GM19328 (cell line): ENCODE results near the gene FRMD4A.
"Not testable (repeated sequence)": the region's sequence is repeated elsewhere in the genome, so short reads cannot be mapped to it uniquely, and the experiment has no call there.

Source experiments
- ATAC-seq: cut with Tn5 transposase; IDR thresholded peaks from one replicate; pipeline ENCODE4 v1.9.1; 2021; ENCODE audit warnings: mild to moderate bottlenecking, moderate library complexity; ENCODE audit not compliant: unreplicated experiment

Gene FRMD4A

GRCh38 chr10:13716081-13717071 is 614.3 kb downstream of the FRMD4A start:
- no peak for ATAC-seq

GRCh38 chr10:13715596-13715995 is 615.1 kb downstream of the FRMD4A start:
- not testable (repeated sequence) for ATAC-seq

- no peak for ATAC-seq
Observed at GRCh38 chr10:13715100-13715499, 615.6 kb downstream of the FRMD4A start.

GRCh38 chr10:13712837-13713581 is 617.7 kb downstream of the FRMD4A start:
- peak; percentile 74 for ATAC-seq

GRCh38 chr10:13712476-13712836 is 618.3 kb downstream of the FRMD4A start:
- ATAC-seq: no peak

GRCh38 chr10:13711291-13711690 is 619.4 kb downstream of the FRMD4A start:
- no peak for ATAC-seq

- no peak for ATAC-seq
Observed at GRCh38 chr10:13709931-13710650, 620.6 kb downstream of the FRMD4A start.

GRCh38 chr10:13708256-13708990 is 622.3 kb downstream of the FRMD4A start:
- ATAC-seq: no peak

GRCh38 chr10:13707156-13707881 is 623.4 kb downstream of the FRMD4A start:
- ATAC-seq: no peak

- ATAC-seq: no peak
Observed at GRCh38 chr10:13706604-13707003, 624.1 kb downstream of the FRMD4A start.

- no peak for ATAC-seq
Observed at GRCh38 chr10:13706175-13706574, 624.5 kb downstream of the FRMD4A start.

GRCh38 chr10:13705526-13706174 is 625.1 kb downstream of the FRMD4A start:
- no peak for ATAC-seq

- ATAC-seq: no peak
Observed at GRCh38 chr10:13704964-13705363, 625.8 kb downstream of the FRMD4A start.

- no peak for ATAC-seq
Observed at GRCh38 chr10:13703997-13704536, 626.7 kb downstream of the FRMD4A start.

GRCh38 chr10:13703101-13703818 is 627.5 kb downstream of the FRMD4A start:
- no peak for ATAC-seq

- no peak for ATAC-seq
Observed at GRCh38 chr10:13701157-13701919, 629.4 kb downstream of the FRMD4A start.

GRCh38 chr10:13700473-13701144 is 630.1 kb downstream of the FRMD4A start:
- no peak for ATAC-seq
